Dermis microvascular lymphatic vessel endothelial cell (primary cell): Measurements from ENCODE around the gene ME2. TPM values are rescaled to one million over a fixed set of nuclear protein-coding genes. Genes with fewer than 3 reads are reported as not detected.
"Not testable (repeated sequence)": the region's sequence is repeated elsewhere in the genome, so short reads cannot be mapped to it uniquely, and the experiment has no call there.

Source experiments
- DNase-seq, 2 donors: peaks; one replicate each; pipeline versions ENCODE4 v3.0.0 to v3.0.0-alpha.2; 2010; ENCODE audit warnings: low read depth in 2 of 2
- total RNA-seq: library from RNA; depleted of rRNA; stranded (reverse); fragments of >200 nt; gene quantifications from 2 replicates; pipeline ENCODE4 v1.2.1, GENCODE V29; 2014

The ME2 gene
- total RNA-seq, 1 donor from 2014 or later: 33.1 TPM

DNA sequence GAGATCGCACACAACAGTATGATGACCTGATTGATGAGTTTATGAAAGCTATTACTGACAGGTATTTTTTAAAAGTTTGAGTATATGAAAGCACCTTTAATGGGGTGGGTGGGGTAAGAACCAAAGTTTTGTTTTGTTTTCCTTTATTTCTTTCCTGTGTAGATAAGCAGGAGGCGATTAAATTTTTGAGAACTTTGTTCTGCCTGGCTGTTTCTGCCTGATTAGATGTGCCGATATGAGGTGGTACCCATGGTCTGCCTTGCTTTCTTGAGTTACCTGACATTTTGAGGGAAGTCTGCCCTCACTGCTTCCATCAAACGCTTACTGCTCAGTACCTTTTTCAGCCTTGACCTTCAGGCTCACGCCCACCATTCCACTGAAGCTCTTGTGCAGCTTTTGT is 39.2 kb downstream of the ME2 start:
- DNase-seq: no peak

DNA sequence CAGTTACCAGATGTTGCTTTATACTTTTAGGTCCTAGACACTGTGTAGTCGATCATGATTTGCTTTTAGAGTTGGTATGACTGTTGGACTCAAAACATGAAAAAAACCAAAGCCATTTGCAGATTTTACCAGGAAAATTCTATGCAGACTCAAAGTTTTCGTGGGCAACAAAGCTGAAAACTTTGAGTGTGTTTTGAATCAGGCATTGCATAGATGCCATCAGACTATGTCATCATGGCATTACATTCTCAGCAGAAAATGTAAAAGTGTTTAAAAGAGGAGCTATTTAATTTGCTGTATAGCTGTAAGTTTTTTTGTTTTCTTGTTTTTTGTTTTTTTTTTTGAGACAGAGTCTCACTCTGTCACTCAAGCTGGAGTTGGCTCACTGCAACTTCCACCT is 45.5 kb downstream of the ME2 start:
- no peak for DNase-seq

DNA sequence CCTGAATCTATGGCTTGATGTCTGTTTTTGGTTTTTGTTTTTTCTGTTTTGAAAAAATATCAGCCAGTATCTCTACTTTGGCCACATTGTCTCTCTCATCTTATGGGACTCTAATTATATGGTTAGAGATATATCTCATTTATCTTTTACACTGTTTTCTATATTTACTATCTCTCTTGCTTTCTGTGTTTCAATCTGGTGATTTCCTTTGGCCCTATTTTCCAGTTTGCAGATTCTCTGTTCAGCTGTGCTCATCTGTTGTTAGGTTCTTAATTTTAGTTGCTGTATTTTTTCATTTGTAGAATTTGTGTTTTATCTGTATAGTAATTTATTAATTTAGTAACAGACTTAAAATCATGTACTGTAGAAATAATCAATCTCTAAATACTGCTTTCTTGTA is 47.6 kb downstream of the ME2 start:
- DNase-seq: no peak

DNA sequence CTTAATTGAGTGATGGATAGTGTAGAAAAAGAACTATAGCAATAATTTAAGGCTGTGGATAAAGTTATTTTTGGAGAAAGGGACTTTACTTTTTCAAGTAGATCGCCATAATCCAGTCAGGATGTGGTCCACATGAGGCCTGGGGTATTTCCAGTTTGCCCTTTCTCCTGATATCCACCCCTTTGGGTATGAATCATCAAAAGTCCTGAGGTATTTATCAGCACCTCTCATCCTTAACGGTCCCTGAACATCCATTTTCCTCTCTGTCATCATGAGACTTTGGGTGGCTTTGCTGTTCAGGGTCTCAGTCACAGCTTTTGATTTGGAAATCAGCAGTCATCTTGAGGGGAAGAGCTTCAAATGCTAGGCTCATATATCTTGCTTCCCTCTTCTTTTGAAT is 49.6 kb downstream of the ME2 start:
- DNase-seq: no peak

DNA sequence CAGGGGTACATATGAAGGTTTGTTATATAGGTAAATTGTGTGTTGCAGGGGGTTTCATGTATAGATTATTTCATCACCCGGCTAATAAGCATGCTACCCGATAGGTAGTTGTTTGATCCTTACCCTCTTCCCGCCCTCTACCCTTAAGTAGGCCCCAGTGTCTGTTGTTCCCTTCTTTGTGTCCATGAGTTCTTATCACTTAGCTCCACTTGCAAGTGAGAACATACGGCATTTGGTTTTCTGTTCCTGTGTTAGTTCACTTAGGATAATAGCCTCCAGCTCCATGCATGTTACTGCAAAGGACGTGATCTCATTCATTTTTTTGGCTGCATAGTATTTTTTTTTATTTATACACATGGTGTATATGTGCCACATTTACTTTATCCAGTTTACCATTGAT is 54.8 kb downstream of the ME2 start:
- DNase-seq: no peak

DNA sequence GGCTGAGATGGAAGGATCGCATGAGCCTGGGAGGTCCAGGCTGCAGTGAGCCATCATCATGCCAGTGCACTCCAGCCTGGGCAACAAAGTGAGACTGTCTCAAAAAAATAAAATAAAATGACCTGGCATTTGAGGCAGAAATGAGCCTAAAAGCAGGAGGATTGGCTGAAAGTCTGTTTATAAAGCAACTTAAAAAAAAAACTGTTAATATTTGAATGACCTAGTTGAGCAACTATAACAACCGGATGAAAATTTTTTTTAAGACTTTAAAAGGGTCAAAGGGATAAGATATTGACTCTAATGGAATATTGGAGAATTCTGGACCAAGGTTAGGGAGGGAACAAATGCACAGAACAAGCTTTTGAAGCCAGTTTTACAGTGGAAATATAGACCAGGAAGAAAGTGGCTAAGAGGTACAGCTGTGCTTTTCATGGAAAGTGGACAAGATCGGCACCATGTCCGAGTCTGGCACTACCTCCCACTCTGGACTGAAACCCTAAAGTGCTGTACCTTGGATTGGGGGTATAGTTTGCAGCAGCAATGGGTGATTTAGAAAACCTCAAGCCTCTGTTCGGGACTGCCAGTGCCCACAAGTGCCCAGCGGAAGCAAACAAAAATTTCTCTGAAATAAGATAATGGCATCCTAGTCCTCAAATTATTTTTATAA is 55.8 kb downstream of the ME2 start:
- no peak for DNase-seq

DNA sequence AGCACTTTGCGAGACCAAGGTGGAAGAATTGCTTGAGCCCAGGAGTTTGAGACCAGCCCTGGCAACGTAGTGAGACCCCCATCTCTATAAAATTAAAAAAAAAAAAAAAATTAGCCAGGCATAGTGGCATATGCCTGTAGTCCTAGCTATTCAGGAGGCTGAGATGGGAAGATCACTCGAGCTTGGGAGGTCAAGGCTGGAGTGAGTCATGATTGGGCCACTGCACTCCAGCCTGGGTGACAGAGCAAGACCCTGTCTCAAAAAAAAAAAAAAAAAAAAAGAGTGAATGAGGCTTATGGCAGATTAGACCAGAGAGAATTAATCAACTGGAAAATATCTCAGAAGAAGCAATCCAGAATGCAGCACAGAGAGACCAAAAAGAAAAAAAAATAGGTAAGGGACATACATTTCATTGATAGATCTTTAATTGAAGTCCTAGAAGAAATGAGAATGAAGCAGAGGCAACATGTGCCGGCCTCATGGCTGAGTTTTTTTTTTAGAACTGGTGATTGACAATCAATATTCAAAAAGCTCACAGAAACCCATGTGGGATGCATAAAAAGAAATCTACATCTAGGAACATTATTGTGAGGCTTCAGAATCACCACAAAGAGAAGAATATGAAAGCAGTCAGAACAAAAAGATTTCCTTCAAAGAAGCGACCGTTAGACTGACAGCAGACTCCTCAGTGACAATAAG is 56.7 kb downstream of the ME2 start:
- DNase-seq: no peak

DNA sequence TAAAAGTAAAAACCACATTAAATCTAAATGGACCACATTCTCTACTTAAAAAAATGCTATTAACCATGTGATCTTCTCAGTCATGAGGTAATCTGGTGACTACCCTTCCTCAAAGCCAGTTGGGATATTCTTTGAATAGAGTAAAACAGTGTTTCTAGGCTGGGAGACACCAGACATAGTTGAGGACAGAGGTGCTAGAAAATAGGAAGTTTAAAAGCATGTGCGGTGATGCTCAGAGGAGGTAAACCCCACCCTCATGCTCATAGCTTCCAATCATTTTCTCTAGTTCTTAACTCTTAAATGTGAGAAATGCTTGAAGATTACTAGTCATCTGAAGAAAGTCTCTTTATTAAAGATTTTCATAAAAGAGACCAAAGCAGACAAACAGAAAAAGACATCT is 58.3 kb downstream of the ME2 start:
- no peak for DNase-seq

DNA sequence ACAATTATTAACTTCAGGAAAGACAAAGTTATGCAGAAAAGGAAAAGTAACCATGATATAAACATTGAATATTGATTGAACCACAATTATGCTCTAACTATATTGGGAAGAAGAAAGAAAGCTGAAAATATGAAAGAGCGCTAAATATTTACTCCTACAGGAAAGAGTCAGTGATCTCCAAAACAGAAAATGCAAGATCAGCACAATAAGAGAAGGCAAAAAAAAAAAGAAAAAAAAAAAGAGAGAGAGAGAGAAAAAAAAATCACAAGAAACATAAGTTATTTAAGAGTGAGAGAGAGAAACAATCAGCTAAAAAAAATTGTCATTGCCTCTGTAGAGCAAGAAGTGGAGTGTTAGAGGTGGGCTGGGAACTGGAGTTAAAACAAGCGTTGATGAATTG is 60.0 kb downstream of the ME2 start:
- DNase-seq: no peak

DNA sequence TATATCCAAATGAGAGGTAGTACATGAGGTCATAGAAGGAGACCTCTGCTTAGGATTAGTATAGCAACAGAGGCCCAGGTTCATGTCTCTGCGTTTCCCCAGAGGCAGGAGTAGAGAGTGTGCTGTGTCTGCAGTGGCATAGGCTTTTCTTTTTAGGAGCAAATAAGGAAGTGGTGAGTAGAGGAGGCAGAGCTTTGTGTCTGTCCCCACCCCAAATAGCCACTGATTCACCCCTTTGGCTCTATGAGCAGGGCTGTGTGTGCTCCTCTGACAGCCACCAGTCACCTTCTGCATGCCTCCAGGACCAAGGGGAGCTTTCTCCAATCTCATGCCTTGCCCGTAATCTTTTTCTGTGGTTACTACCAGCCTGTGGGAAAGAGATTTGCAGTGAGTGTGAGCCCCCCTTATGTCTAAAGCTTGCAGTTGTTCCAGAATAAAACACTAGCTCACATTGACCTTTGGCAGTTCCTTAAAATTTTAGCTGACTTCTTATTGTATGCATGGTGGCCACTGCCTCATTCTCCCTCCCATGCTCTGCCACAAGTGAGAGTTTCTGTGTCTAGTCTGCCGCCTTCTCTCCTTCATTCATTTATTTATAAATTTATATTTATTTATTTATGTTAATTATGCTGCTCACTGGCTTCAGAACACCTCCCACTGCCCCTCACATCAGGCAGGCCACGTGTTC is 65.5 kb downstream of the ME2 start:
- no peak for DNase-seq

DNA sequence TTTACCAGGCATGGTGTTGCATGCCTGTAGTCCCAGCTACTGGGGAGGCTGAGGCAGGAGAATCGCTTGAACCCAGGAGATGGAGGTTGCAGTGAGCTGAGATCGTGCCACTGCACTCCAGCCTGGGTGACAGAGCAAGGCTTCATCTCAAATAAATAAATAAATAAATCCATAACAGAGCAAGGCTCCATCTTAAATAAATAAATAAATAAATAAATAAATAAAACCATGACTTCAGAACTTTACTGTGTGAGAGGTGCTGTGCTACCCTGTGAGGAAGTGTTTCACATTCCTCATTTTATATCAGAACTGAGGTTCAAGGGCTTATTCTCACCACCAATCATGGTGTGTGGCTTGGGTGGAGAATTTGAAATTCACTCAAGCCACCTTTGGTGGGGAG is 67.0 kb downstream of the ME2 start:
- not testable (repeated sequence) for DNase-seq

DNA sequence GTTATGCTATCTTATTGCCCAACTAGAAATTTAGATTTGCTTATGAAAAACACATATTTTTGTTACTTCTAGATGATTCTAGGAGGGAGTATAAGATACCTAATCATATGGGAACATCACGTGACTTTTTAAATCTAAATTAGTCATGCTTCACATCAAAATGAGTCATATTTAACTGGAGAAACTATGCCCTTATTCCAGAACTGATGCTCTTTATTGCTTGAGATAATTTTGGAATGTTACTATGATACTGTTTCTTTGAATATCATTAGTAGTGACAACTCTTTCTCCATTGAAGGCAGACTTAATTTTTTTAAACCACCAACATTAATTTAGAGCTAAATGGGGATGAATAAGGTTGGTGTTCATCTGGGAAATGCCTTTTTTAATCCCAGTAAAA is 69.0 kb downstream of the ME2 start:
- DNase-seq: no peak

DNA sequence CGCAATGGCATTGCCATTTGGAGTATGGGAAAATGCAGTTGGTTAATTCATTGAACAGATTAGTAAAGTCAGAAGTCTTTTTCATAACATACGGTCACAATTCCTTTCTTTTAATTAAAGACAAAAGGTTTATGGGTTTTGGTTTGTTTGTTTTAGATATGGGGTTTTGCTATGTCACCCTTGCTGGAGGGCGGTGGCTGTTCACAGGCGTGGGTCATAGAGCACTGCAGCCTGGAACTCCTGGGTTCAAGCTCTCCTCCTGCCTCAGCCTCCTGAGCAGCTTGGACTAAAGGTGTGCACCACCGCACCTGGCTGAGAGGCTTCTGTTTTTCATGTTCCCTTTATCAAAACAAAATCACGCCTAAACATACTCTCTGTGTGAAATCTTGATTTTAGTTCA is 70.3 kb downstream of the ME2 start:
- no peak for DNase-seq

DNA sequence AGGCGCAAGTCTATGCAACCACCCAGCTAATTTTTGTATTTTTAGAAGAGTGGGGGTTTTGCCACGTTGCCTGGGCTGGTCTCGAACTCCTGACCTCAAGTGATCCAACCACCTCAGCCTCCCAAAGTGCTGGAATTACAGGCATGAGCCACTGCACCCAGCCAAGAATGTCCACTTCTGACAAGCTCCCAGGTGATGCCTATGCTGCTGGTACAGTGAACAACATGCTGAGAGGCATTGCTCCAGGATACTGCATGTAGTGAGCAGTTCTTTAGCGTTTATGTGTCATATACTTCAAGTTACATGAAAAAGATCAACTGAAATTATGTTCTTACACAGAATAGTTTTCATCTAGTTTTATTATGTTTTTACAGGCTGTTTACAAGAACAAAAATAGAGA is 71.7 kb downstream of the ME2 start:
- DNase-seq: no peak

DNA sequence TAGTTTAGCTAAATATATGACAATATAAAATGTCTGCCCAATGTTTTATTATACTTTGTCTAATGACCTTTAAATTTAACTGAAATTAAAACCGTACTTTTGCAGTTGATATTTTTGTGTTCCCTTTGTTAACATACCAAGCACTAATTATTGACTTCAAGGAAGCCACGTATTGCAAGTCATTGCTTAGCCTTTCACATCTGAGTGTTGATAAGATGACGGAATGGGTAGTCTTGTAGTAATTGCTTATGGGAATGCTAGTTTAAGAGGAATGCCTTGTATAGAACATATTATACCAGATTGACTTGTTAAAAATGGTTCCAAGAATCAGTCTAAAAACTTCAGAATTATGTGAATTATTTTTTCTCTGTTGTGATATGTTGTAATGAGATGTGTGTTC is 74.9 kb downstream of the ME2 start:
- no peak for DNase-seq

DNA sequence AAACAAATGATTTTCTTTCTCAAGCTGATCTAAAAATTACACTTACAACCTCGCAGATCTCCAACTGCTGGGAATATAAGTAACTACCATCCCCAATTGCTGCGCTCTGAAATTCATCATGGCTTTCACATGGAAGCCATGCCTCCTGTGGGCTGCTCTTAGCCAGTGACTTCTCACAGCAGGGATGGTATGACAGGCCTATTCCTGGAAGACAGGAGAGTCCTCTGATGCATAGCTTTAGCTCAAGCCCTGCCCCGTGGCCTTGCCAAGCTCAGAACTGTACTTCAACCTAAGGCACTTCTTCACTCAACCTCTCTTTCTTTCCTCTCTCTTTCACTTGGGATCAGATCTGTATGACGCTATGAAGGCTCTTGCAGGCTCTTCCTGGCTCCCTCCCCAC is 76.3 kb downstream of the ME2 start:
- DNase-seq: no peak

DNA sequence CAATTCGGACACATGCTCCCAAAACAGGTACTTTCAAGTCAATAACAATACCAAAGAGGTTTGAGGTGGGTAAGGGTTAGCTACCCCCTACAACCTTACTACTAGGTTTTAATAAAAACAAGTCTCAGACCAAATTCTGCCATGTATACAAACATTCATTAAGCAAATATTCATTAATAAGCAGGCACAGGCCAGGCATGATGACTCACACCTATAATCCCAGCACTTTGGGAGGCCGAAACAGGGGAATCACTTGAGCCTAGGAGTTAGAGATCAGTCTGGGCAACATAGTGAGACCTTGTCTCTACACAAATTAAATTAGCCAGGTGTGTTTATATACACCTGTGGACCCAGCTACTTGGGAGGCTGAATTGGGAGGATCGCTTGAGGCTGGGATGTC is 77.2 kb downstream of the ME2 start:
- DNase-seq: no peak

DNA sequence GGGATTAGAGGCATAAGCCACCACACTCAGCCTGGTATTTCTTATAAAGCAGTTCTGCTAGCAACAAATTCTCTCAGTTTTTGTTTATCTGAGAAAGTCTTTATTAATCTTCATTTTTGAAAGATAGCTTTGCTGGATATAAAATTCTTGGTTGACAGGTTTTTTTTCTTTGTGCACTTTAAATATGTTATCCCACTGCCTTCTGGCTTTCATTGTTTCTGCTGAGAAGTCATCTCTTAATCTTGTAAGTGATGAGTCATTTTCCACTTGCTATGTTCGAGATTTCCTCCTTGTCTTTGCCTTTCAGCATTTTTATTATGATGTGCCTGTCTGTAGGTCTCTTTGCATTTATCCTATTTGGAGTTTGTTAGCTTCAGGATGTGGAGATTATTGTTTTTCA is 83.1 kb downstream of the ME2 start:
- no peak for DNase-seq

DNA sequence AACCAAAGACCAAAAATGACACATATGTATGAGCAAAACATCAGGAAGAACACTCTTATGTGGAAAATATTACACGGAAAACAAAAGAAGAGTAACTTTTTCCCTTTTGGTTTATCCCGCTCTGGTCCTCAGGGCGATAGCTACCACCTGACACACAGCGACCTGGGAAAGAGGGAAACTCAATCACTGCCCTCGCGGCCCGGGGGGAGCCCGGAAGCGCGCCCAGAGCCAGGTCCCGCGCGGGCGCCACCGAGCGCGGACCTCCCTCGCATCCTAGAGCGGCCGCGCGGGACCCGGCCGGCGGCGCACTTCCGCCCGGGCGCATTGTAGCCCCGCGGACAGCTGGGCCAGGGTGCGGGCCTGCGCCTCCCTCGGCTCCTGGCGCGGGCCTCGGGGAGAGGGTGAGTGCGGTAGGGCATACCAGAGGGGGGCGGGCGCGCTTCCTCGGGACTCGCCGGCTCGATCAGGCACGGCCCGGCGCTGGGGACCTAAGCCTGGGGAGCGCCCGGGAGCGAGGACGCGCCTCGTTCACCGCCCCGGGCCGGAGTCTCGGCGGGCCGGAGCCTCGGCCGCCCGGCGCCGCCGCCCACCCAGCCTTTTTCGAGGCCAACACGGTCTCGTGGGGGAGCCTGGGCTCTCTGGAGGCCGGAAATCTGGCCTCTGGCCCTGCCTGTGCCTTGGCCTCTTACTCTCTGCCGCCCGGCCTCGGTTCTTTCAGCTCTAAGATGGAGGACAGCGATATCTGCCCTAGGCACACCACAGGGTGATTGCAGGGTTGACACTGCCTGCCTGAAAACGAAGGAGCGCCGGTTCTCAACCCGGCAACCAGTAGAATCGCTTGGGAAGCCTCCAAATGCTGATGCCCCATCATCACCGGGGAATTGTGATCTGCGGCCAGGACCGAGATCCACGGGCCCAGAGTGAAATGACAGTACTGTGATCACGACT is 89.1 kb downstream of the ME2 start, which contains the start of gene ELAC1:
Gene ELAC1, plus strand, starts transcription at position 327 of the 948 bp plus-strand sequence. CDS start 6,365 bp downstream, outside the sequence.
- peak; percentile 63 to 85 for DNase-seq

DNA sequence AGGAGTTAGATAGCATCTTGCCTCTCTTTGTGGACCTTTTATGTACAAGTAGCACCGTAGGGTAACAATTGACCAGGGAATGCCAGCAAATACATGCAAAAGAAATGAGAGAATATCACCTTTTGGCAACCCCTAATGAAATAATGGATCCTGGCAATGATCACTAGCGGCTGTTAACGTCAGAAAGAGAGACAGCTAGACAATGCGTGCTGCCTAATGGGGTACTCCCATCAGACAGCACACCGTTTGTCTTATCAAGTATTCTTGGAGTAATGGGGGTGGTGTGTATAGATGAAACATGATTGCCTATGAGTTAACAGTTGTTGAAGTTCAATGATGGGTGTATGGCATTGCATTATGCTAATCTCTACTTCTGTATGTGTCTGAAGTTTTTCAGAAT is 90.5 kb downstream of the ME2 start:
- DNase-seq: no peak

DNA sequence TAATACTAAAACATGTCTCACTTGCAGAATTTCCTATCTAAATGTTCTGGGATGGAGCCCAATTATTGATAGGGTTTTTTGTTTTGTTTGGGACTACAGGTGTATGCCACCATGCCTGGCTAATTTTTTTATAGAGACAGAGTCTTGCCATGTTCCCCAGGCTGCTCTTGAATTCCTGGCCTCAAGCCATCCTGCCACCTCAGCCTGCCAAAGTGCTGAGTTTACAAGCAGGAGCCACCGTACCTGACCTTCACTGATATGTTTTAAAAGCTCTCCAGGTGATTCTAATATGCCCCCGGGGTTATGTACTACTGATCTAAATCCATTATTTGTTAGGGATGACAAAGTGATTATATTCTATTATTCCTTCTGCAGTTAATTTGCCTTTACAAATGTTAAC is 91.1 kb downstream of the ME2 start:
- no peak for DNase-seq

DNA sequence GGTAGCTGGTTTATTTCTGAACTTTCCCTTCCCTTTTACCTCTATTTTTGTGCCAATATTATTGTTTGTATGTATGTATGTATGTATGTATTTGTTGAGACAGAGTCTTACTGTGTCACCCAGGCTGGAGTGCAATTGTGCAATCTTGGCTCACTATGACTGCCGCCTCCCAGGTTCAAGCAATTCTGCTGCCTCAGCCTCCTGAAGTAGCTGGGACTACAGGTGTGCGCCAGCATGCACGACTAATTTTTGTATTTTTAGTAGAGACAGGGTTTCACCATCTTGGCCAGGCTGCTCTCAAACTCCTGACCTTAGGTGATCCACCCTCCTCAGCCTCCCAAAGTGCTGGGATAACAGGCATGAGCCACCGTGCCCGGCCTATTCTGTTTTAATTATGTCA is 93.5 kb downstream of the ME2 start:
- DNase-seq: not testable (repeated sequence)
